ENCODE results near the gene KIF5A. TPM values are rescaled to one million over a fixed set of nuclear protein-coding genes. Genes with fewer than 3 reads are reported as not detected.

KIF5A gene
- total and polyA plus RNA-seq, 2 of the 13 experiments (the other 11 are each of a cell fraction or from before 2014, with no cell fraction given): 1.6 to 11.9 TPM

DNA sequence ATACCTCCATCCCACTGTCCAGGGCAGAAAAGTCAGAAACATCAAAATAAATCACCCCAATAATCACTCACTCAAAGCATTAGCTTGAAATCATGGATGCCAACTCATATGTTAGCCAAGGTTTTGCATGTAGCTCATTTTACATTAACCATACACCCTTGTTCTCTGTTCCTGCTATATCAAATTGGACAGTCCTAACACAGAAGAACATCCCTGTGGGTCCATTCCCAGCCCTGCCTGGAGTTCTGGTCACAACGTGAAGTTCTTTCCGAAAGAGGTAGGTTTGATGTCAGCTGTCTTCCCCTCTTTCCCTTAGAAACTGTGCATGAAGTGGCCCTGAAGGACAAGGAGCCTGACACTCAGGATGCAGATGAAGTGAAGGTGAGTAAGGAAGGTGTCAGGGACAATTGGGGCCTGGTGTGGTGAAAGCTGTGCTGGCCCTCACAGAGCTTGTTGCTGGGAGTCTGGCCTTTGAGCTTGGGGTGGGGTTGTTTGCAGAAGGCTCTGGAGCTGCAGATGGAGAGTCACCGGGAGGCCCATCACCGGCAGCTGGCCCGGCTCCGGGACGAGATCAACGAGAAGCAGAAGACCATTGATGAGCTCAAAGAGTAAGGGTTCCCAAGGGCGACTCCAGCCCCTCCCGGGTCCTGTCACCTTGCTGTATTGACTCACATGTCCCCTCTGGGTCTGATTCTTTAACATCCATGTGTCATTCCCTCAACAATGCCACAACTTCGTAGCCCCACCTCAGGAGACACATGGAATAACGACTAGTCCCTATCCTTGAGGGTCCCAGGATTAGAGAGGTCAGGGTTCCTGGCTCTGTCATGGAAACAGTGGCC is 26.1 kb downstream of the KIF5A start:
- Histone ChIP-seq H2AFZ (ENCODE audit: low read length) (no peak overlapping the region), H3K79me2 (ENCODE audit: insufficient read depth, low read length) (peaks cover 10% of the 10 kb centered on the region), H3K4me2 (ENCODE audit: low read depth, low read length) (peak overlapping the region; percentile 90), H3K27ac (ENCODE audit: extremely low read length, insufficient read depth, low read length) (peak overlapping the region; percentile 99), H4K20me1 (ENCODE audit: insufficient read depth, low read length) (no peaks in the 10 kb centered on the region), H3K9me3 (ENCODE audit: low read length) (no peaks in the 10 kb centered on the region), H3K27me3 (ENCODE audit: control insufficient read depth in 1 of 2, insufficient read depth in 2 of 2, low read length in 2 of 2) (no peaks in the 10 kb centered on the region), H3K4me1 (ENCODE audit: insufficient read depth, low read length) (peaks cover 71% of the 10 kb centered on the region), H3K9ac (ENCODE audit: insufficient read depth, low read depth, low read length) (peak overlapping the region; percentile 72), H3K36me3 (replicated peaks in 1 of 2; ENCODE audit: control insufficient read depth in 1 of 2, insufficient read depth in 2 of 2, low read length in 2 of 2) (peaks cover 0 to under 1% of the 10 kb centered on the region in 2 experiments; a peak in 1 of 5 replicates), H3K4me3 (replicated peaks in 1 of 3; ENCODE audit: insufficient read depth in 1 of 3, low read depth in 2 of 3, low read length in 3 of 3) (peak overlapping the region; percentile 33 to 66 (median 36); a peak in 5 of 6 replicates)
- in situ Hi-C loops (cut with HindIII; ENCODE audit: extremely low pct_ligation_motif_present, low pct_unique_long_range_greater_than_20kb) (no loop called here), intact Hi-C loops (cut with micrococcal nuclease; ENCODE audit: unreplicated experiment) (loop anchor here (1.0 kb wide), 1 partner anchor 30 kb away; no protein-coding TSS in a partner anchor)
- FAIRE-seq (peak; percentile 55), ATAC-seq (peak; percentile 89), DNase-seq (ENCODE audit: low spot score) (peak; percentile 87)
- ChIA-PET POLR2A (interaction anchor here (0.8 to 4.4 kb wide), 25 partner anchors 10 to 169 kb away, joined by 3 to 40 read pairs (median 5); partner anchors contain the start of genes ARHGEF25, B4GALNT1, DCTN2 and DDIT3), CTCF (ENCODE audit: low intra/inter-chr PET ratio, low total read pairs) (no interaction called here)
- TSS peak; percentile 44 for BruUV-seq (replicated peaks)
- WGBS (ENCODE audit: low lambda C conversion rate): 2% methylated on average over 5 of the region's 12 CpGs
- TF ChIP-seq FOXP4 (CRISPR knock-in tag; IDR thresholded peaks at IDR 0.05) (peak; percentile 57; the same call in 1 of the 2 replicates), FOXA3 (CRISPR knock-in tag; IDR thresholded peaks at IDR 0.05) (peak; percentile 76), PHF8 (CRISPR knock-in tag; IDR thresholded peaks at IDR 0.05) (peak; percentile 41; the same call in 1 of the 2 replicates), ZHX1 (CRISPR knock-in tag; IDR thresholded peaks at IDR 0.05; ENCODE audit: low read depth) (no peak), ZNF33B (CRISPR knock-in tag; IDR thresholded peaks at IDR 0.05) (no peak), MTF1 (CRISPR knock-in tag; IDR thresholded peaks at IDR 0.05) (no peak), IRF9 (CRISPR knock-in tag; IDR thresholded peaks at IDR 0.05; ENCODE audit: borderline replicate concordance) (0 out of 2 replicates have a peak, but pooled peaks have one; percentile 42), ZNF891 (CRISPR knock-in tag; IDR thresholded peaks at IDR 0.05) (no peak), KMT2A (CRISPR knock-in tag; IDR thresholded peaks at IDR 0.05) (no peak), ZNF451 (CRISPR knock-in tag; IDR thresholded peaks at IDR 0.05) (no peak), MED1 (CRISPR knock-in tag; IDR thresholded peaks at IDR 0.05) (peak; percentile 89), CEBPG (CRISPR knock-in tag; IDR thresholded peaks at IDR 0.05) (peak; percentile 8), ZNF317 (CRISPR knock-in tag; IDR thresholded peaks at IDR 0.05) (0 out of 2 replicates have a peak, but pooled peaks have one; percentile 71), ZNF24 (IDR thresholded peaks at IDR 0.05) (no peak), BCL6 (CRISPR knock-in tag; IDR thresholded peaks at IDR 0.05) (no peak)
- TF ChIP-seq, protein P1, sequence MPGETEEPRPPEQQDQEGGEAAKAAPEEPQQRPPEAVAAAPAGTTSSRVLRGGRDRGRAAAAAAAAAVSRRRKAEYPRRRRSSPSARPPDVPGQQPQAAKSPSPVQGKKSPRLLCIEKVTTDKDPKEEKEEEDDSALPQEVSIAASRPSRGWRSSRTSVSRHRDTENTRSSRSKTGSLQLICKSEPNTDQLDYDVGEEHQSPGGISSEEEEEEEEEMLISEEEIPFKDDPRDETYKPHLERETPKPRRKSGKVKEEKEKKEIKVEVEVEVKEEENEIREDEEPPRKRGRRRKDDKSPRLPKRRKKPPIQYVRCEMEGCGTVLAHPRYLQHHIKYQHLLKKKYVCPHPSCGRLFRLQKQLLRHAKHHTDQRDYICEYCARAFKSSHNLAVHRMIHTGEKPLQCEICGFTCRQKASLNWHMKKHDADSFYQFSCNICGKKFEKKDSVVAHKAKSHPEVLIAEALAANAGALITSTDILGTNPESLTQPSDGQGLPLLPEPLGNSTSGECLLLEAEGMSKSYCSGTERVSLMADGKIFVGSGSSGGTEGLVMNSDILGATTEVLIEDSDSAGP (CRISPR knock-in tag; IDR thresholded peaks at IDR 0.05; ENCODE audit: borderline replicate concordance): peak; percentile 69; the same call in 1 of the 2 replicates
